Esophagus muscularis mucosa (tissue), 4 donors: ENCODE results near the gene TOGARAM2. TPM values are rescaled to one million over a fixed set of nuclear protein-coding genes. Genes with fewer than 3 reads are reported as not detected.

ENCODE experiments used
- DNase-seq: peaks from one replicate; pipeline ENCODE4 v3.0.0-alpha.2; 2017; ENCODE audit errors: extremely low spot score
- H3K27ac ChIP-seq, 4 donors: fragments of 200-600 bp; sonication (generic); replicated peaks in 1 of 4; 1 replicate in 3 of 4; 2 replicates in 1 of 4; pipeline ENCODE4 v1.5.1; 2016 to 2019; ENCODE audit warnings: mild to moderate bottlenecking in 1 of 4
- H3K27me3 ChIP-seq, 4 donors: fragments of 200-600 bp; sonication (generic); one replicate each; pipeline versions ENCODE4 v1.5.1 to v1.6.0; 2016 to 2019
- H3K36me3 ChIP-seq, 4 donors: fragments of 200-600 bp; sonication (generic); one replicate each; pipeline ENCODE4 v1.5.1; 2016 to 2019
- H3K4me1 ChIP-seq, 4 donors: fragments of 200-600 bp; sonication (generic); one replicate each; pipeline ENCODE4 v1.5.1; 2016 to 2019
- H3K4me3 ChIP-seq, 4 donors: fragments of 200-600 bp; sonication (generic); 1 replicate in 2 of 4; 2 replicates in 2 of 4; pipeline ENCODE4 v1.5.1; 2016 to 2019; ENCODE audit warnings: mild to moderate bottlenecking in 4 of 4, moderate library complexity in 1 of 4
- H3K9me3 ChIP-seq, 4 donors: fragments of 200-600 bp; sonication (generic); 1 replicate in 3 of 4; 2 replicates in 1 of 4; pipeline ENCODE4 v1.5.1; 2016 to 2019
- EP300 ChIP-seq: sonication (generic); formaldehyde crosslinking; IDR thresholded peaks from one replicate; pipeline ENCODE4 v1.6.1; 2017; ENCODE audit warnings: antibody characterized with exemption
- POLR2A ChIP-seq: fragments of 450-650 bp; IDR thresholded peaks from one replicate; pipeline ENCODE4 v1.6.1; 2017; ENCODE audit warnings: antibody characterized with exemption, moderate library complexity, mild to moderate bottlenecking, low read depth
- POLR2AphosphoS5 ChIP-seq, 2 donors: sonication (generic); formaldehyde crosslinking; IDR thresholded peaks; one replicate each; pipeline ENCODE4 v1.6.1; 2017; ENCODE audit warnings: antibody characterized with exemption in 2 of 2
- WGBS: methylation state at CpG from one replicate; pipeline ENCODE4 v1.1.5; 2018; 5-methylcytosine and 5-hydroxymethylcytosine counted together
- intact Hi-C: fragments of 100-400 bp; cut with DNase I; formaldehyde crosslinking; loops from one replicate; pipeline ENCODE4 v1.15.1; 2023
- total RNA-seq, 4 donors: library from RNA; depleted of rRNA; stranded (reverse); fragments of >200 nt; gene quantifications; one replicate each; pipeline versions ENCODE4 v1.1.0 to v1.2.1, GENCODE V29; 2016
- TF ChIP-seq, protein P1 (sequence below), 3 experiments: fragments of 200-600 bp in 2 of 3; fragments of 450-650 bp in 1 of 3; sonication (generic) in 2 of 3; IDR thresholded peaks; one replicate each; pipeline ENCODE4 v1.5.1; 2017 to 2019; ENCODE audit warnings: antibody characterized with exemption in 3 of 3, mild to moderate bottlenecking in 2 of 3, moderate library complexity in 1 of 3

TOGARAM2 gene
- total RNA-seq, 4 donors from 2014 or later, result 0.57 to 0.99 (median 0.77) TPM

DNA sequence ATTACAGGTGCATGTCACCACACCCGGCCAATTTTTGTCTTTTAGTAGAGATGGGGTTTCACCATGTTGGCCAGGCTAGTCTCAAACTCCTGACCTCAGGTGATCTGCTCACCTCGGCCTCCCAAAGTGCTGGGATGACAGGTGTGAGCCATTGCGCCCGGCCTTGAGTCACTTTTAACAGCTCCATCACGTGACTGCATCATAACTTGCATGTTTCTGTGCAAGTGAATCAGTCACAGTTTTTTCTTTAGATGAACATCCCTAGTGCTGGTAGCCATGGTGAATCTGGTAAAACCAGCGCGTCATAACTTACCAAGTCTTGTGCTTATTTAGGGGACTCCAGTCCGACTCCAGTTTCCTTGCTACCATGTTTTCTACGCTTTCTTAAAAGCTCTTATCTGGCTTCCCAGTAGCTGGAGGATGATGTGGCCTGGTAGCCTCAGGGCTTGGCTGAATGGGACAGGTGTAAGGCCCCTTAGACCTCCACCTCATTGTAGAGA, 60.1 kb downstream of the TOGARAM2 start:
- 97% methylated on average over 9 of the region's 9 CpGs for WGBS

DNA sequence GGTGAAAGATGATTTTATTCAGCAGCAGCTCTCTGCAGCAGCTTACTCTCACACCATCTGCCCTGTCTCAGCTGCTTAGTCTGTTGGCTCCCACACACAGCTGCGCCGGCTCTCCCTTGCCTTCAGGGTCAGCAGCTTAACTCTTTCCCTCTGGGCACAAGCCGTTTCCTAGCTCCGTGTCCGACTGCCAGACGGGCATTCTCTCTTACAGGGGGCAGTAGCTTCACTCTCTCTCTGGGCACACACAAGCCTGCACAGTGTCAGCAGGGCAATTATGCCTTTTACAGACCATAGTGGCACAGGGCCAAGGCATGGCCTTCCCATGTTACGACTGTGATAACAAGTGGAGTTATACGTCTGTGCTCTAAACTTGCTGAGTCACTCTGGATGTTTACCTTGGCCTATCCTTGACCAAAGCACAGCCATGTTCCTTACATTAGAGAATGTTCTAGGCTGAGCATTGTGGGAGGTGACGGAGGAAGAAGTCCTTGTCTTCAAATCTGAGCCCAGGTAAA, 61.5 kb downstream of the TOGARAM2 start:
- intact Hi-C loops, result no loop called here
- peaks cover 3 to 20% (median 14%) of the 10 kb centered on the region in 4 donors for H3K4me1 ChIP-seq
- TF ChIP-seq, protein P1, sequence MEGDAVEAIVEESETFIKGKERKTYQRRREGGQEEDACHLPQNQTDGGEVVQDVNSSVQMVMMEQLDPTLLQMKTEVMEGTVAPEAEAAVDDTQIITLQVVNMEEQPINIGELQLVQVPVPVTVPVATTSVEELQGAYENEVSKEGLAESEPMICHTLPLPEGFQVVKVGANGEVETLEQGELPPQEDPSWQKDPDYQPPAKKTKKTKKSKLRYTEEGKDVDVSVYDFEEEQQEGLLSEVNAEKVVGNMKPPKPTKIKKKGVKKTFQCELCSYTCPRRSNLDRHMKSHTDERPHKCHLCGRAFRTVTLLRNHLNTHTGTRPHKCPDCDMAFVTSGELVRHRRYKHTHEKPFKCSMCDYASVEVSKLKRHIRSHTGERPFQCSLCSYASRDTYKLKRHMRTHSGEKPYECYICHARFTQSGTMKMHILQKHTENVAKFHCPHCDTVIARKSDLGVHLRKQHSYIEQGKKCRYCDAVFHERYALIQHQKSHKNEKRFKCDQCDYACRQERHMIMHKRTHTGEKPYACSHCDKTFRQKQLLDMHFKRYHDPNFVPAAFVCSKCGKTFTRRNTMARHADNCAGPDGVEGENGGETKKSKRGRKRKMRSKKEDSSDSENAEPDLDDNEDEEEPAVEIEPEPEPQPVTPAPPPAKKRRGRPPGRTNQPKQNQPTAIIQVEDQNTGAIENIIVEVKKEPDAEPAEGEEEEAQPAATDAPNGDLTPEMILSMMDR (IDR thresholded peaks at IDR 0.05), result no peak
- TF ChIP-seq EP300, result no peak
- no peak for TF ChIP-seq POLR2A
- no peak overlapping the region for H3K27ac ChIP-seq
- H3K27me3 ChIP-seq, result no peaks in the 10 kb centered on the region
- no peak overlapping the region for H3K4me3 ChIP-seq
- peaks cover 0 to 4% (median 0%) of the 10 kb centered on the region in 4 donors for H3K36me3 ChIP-seq
- WGBS, result 49% methylated on average over 9 of the region's 9 CpGs
- no peaks in the 10 kb centered on the region for H3K9me3 ChIP-seq
- no peak for DNase-seq

More for the DNA sequence above, 60.1 kb downstream of the TOGARAM2 start:
- Histone ChIP-seq H3K4me1 (peaks cover 3 to 20% (median 14%) of the 10 kb centered on the region in 4 donors), H3K27me3 (no peaks in the 10 kb centered on the region), H3K4me3 (no peak overlapping the region), H3K9me3 (no peaks in the 10 kb centered on the region), H3K27ac (no peak overlapping the region), H3K36me3 (peaks cover 0 to 8% (median 0%) of the 10 kb centered on the region in 4 donors)
- no peak for TF ChIP-seq POLR2A
- TF ChIP-seq POLR2AphosphoS5 (IDR thresholded peaks at IDR 0.05), result no peak
- TF ChIP-seq, protein P1 (IDR thresholded peaks at IDR 0.05), result no peak
- no peak for TF ChIP-seq EP300
- DNase-seq, result no peak
- intact Hi-C loops, result no loop called here

DNA sequence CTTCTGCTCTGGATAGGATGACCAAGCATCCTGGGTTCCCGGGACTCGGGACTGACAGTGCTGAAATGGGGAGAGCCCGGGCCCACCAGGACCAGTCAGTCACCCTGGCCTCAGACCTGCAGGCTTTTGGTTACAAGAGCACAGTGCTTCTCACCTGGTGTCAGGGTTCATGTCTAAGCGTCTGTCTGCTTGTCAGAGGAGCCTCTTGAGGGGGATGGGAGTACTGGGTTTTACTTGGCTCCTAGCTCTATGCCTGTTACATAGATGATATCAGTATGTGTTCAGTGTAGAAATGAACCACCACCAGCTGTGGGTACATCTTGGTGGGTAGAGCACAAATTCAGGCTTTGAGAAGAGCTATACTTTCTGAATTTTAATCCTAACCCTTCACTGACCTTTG, 63.4 kb downstream of the TOGARAM2 start:
- no peak for TF ChIP-seq POLR2AphosphoS5 (IDR thresholded peaks at IDR 0.05)
- TF ChIP-seq EP300, result no peak
- Histone ChIP-seq H3K9me3 (no peaks in the 10 kb centered on the region), H3K36me3 (peaks cover 0 to 4% (median 0%) of the 10 kb centered on the region in 4 donors), H3K27me3 (no peaks in the 10 kb centered on the region), H3K4me1 (peaks cover 3 to 17% (median 11%) of the 10 kb centered on the region in 4 donors), H3K4me3 (no peak overlapping the region), H3K27ac (no peak overlapping the region)
- intact Hi-C loops, result no loop called here
- no CpG with 5 or more reads among the region's 4 CpGs for WGBS
- DNase-seq, result no peak

DNA sequence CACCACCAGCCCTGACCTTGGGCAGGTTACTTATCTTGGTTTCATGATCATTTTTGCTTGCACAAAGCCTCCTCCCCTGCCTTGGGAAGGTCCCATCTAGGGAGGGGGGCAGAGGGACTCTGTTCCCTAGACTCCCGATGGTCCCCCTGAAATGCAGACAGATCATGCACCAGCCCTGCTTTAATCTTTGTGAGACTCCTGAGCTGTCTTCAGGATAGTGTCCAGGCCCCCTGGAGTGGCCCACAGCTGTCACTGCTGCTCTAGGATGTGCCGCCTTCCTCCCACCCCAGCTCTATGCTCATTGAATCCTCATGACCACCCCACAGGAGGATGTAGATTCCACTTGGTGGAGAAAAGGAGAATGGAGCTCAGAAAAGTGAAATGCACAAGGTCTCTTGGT, 65.2 kb downstream of the TOGARAM2 start:
- Histone ChIP-seq H3K36me3 (peaks cover 0 to 4% (median 0%) of the 10 kb centered on the region in 4 donors), H3K4me3 (no peak overlapping the region), H3K27ac (no peak overlapping the region), H3K27me3 (no peaks in the 10 kb centered on the region), H3K9me3 (no peaks in the 10 kb centered on the region), H3K4me1 (peaks cover 0 to 14% (median 4%) of the 10 kb centered on the region in 4 donors)
- 83% methylated on average over 1 of the region's 2 CpGs for WGBS
- no peak for DNase-seq
- intact Hi-C loops, result no loop called here
- TF ChIP-seq, protein P1 (IDR thresholded peaks at IDR 0.05), result no peak
- TF ChIP-seq POLR2AphosphoS5 (IDR thresholded peaks at IDR 0.05) (no peak), POLR2A (no peak), EP300 (no peak)

DNA sequence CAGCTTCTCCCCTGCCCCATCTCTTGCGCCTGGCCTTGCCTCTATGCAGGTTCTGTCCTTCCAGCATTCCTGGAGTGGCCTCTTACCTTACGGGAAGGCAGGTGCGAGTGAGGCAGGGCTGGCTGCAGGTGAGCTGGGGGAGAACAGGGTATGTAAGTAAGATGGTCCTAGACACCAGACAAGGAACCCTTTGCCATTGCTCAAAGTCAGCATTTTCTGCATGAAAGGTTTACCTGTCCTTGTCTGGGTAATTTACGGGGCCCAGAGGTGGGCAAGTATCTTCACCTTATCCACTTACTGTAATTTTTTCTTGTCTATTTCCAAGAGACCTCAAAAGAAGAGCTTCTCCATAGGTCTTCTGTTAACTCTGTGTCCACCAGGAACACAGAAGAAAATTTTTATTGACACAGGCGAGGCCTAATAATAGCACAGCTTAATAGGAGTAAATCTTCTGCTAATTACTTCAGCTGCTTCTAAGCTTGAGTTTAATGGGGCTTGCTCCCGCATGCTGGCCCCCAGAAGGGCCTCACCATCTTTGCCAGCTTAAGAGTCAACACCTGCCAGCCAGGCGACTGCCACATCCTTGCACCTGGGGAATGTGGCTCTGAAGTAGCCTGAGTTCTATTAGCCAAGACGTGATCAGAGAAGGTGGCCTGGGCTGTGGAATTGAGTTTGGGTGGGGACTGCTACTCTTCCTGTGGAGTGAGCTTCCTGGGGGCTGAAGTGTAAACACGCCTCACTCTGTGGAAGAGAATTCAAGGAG, 66.2 kb downstream of the TOGARAM2 start:
- TF ChIP-seq, protein P1 (IDR thresholded peaks at IDR 0.05), result no peak
- TF ChIP-seq POLR2AphosphoS5 (IDR thresholded peaks at IDR 0.05), result no peak
- no peak for TF ChIP-seq POLR2A
- no peak for TF ChIP-seq EP300
- intact Hi-C loops, result no loop called here
- no peaks in the 10 kb centered on the region for H3K9me3 ChIP-seq
- H3K36me3 ChIP-seq, result peaks cover 0 to 4% (median 0%) of the 10 kb centered on the region in 4 donors
- no peak for DNase-seq
- 92% methylated on average over 7 of the region's 9 CpGs for WGBS
- H3K27ac ChIP-seq, result no peak overlapping the region
- H3K27me3 ChIP-seq, result no peaks in the 10 kb centered on the region
- H3K4me3 ChIP-seq, result no peak overlapping the region
- H3K4me1 ChIP-seq, result peaks cover 0 to 11% (median 3%) of the 10 kb centered on the region in 4 donors
